HEK293 (cell line): ENCODE results near the gene NAGA.
"Not testable (repeated sequence)": the region's sequence is repeated elsewhere in the genome, so short reads cannot be mapped to it uniquely, and the experiment has no call there.

Source experiments
- CTCF ChIA-PET: fragments of 350-600 bp; formaldehyde crosslinking; extraction: SDS; loops from one replicate; lab custom pipeline; 2021; ENCODE audit warnings: antibody characterized with exemption; lab: Yijun Ruan, JAX
- POLR2A ChIA-PET: fragments of 300-600 bp; formaldehyde crosslinking; extraction: SDS; loops from one replicate; lab custom pipeline; 2020; ENCODE audit warnings: antibody characterized with exemption, inconsistent platforms; lab: Yijun Ruan, JAX
- H3K27ac ChIP-seq: fragments of 200-500 bp; sonication (Bioruptor generic); 2 replicates; pipeline ENCODE4 v1.5.1; 2014; ENCODE audit warnings: low read depth, low read length, control low read depth, inconsistent platforms; ENCODE audit errors: extremely low read depth
- H3K36me3 ChIP-seq, 2 experiments: fragments of 200-500 bp in 1 of 2; sonication (Bioruptor generic) in 1 of 2; 1 replicate in 1 of 2; 2 replicates in 1 of 2; pipeline ENCODE4 v1.5.1; 2014 to 2017; ENCODE audit warnings: inconsistent platforms in 2 of 2, low read length in 2 of 2; ENCODE audit not compliant: control insufficient read depth in 2 of 2, insufficient read depth in 1 of 2
- H3K4me1 ChIP-seq: fragments of 200-500 bp; sonication (Bioruptor generic); 2 replicates; pipeline ENCODE4 v1.5.1; 2014; ENCODE audit warnings: mild to moderate bottlenecking, low read length, inconsistent platforms; ENCODE audit not compliant: control insufficient read depth, insufficient read depth
- H3K4me3 ChIP-seq: 2 replicates; pipeline ENCODE4 v1.5.1; 2011; ENCODE audit warnings: low read depth, mild to moderate bottlenecking, control low read depth, low read length, moderate library complexity
- H3K9me3 ChIP-seq: fragments of 200-500 bp; sonication (Bioruptor generic); 2 replicates; pipeline ENCODE4 v1.5.1; 2014; ENCODE audit warnings: low read depth, low read length, inconsistent platforms; ENCODE audit not compliant: control insufficient read depth, insufficient read depth
- BCL11A ChIP-seq: fragments of 450-650 bp; formaldehyde crosslinking; IDR thresholded peaks from 2 replicates; pipeline ENCODE4 v1.5.1; 2016; ENCODE audit warnings: low read depth, missing biosample characterization, missing genetic modification characterization
- BCL6B ChIP-seq: fragments of 450-650 bp; formaldehyde crosslinking; IDR thresholded peaks from 2 replicates; pipeline ENCODE4 v1.5.1; 2017; ENCODE audit warnings: missing biosample characterization, missing genetic modification characterization
- GLI2 ChIP-seq: fragments of 450-650 bp; formaldehyde crosslinking; IDR thresholded peaks from 2 replicates; pipeline ENCODE4; 2017; ENCODE audit warnings: missing biosample characterization, missing genetic modification characterization, low read depth, borderline replicate concordance
- IKZF3 ChIP-seq: fragments of 450-650 bp; IDR thresholded peaks from 2 replicates; pipeline ENCODE4 v1.5.0; 2018; ENCODE audit warnings: missing biosample characterization, mild to moderate bottlenecking, missing genetic modification characterization, moderate library complexity
- SCRT2 ChIP-seq: fragments of 450-650 bp; formaldehyde crosslinking; IDR thresholded peaks from 2 replicates; pipeline ENCODE4 v1.5.1; 2016; ENCODE audit warnings: missing biosample characterization, missing genetic modification characterization
- TCF7L2 ChIP-seq: IDR thresholded peaks from 2 replicates; pipeline ENCODE4 v1.6.1; 2011; ENCODE audit warnings: low read depth, mild to moderate bottlenecking, inconsistent platforms, low read length, moderate library complexity, borderline replicate concordance
- ZNF112 ChIP-seq: fragments of 450-650 bp; formaldehyde crosslinking; IDR thresholded peaks from 2 replicates; pipeline ENCODE4 v1.5.0; 2017; ENCODE audit warnings: missing biosample characterization, missing genetic modification characterization
- ZNF341 ChIP-seq: fragments of 450-650 bp; formaldehyde crosslinking; IDR thresholded peaks from 2 replicates; pipeline ENCODE4; 2016; ENCODE audit warnings: low read depth, missing biosample characterization, missing genetic modification characterization
- ZNF354C ChIP-seq: fragments of 450-650 bp; formaldehyde crosslinking; IDR thresholded peaks from 2 replicates; pipeline ENCODE4 v1.5.1; 2016; ENCODE audit warnings: missing biosample characterization, missing genetic modification characterization, low read depth, borderline replicate concordance
- ZNF366 ChIP-seq: fragments of 450-650 bp; formaldehyde crosslinking; conservative IDR thresholded peaks from 2 replicates; pipeline ENCODE4 v1.5.1; 2016; ENCODE audit warnings: missing biosample characterization, missing genetic modification characterization
- ZNF530 ChIP-seq: fragments of 450-650 bp; formaldehyde crosslinking; IDR thresholded peaks from 2 replicates; pipeline ENCODE4 v1.5.1; 2016; ENCODE audit warnings: low read depth, missing biosample characterization, missing genetic modification characterization
- ZNF560 ChIP-seq: fragments of 450-650 bp; formaldehyde crosslinking; IDR thresholded peaks from 2 replicates; pipeline ENCODE4 v1.5.1; 2017; ENCODE audit warnings: missing biosample characterization, missing genetic modification characterization, borderline replicate concordance
- ZNF561 ChIP-seq: fragments of 450-650 bp; IDR thresholded peaks from 2 replicates; pipeline ENCODE4 v1.5.1; 2018; ENCODE audit warnings: missing biosample characterization, missing genetic modification characterization, borderline replicate concordance
- ZNF596 ChIP-seq: fragments of 450-650 bp; IDR thresholded peaks from 2 replicates; pipeline ENCODE4 v1.5.0; 2018; ENCODE audit warnings: missing biosample characterization, mild to moderate bottlenecking, missing genetic modification characterization, moderate library complexity
- ZNF76 ChIP-seq: fragments of 450-650 bp; formaldehyde crosslinking; IDR thresholded peaks from 2 replicates; pipeline ENCODE4; 2016; ENCODE audit warnings: low read depth, missing biosample characterization, missing genetic modification characterization, borderline replicate concordance
- ZSCAN16 ChIP-seq: fragments of 450-650 bp; formaldehyde crosslinking; IDR thresholded peaks from 2 replicates; pipeline ENCODE4 v1.5.1; 2016; ENCODE audit warnings: missing biosample characterization, missing genetic modification characterization
- ZSCAN18 ChIP-seq: fragments of 450-650 bp; formaldehyde crosslinking; IDR thresholded peaks from 2 replicates; pipeline ENCODE4 v1.5.1; 2016; ENCODE audit warnings: missing biosample characterization, missing genetic modification characterization

NAGA gene

GRCh38 chr22:42073621-42074041 is 3.0 kb upstream of the NAGA start:
- Histone ChIP-seq H3K4me3 (no peak overlapping the region), H3K9me3 (no peaks in the 10 kb centered on the region), H3K36me3 (peaks cover 4% of the 10 kb centered on the region in 2 experiments; a peak in 2 of 3 replicates), H3K27ac (no peak overlapping the region), H3K4me1 (peaks cover 2% of the 10 kb centered on the region; the same call in 1 of the 2 replicates)
- POLR2A ChIA-PET, result no interaction called here
- TF ChIP-seq ZNF561, result no peak
- no peak for TF ChIP-seq ZNF112 (tag by site-specific recombination)
- no peak for TF ChIP-seq BCL11A (tag by site-specific recombination)
- TF ChIP-seq ZNF341 (tag by site-specific recombination), result no peak
- TF ChIP-seq SCRT2 (tag by site-specific recombination), result no peak
- TF ChIP-seq ZNF76, result no peak
- no peak for TF ChIP-seq TCF7L2
- no peak for TF ChIP-seq ZNF560 (tag by site-specific recombination)
- no peak for TF ChIP-seq ZNF354C
- no peak for TF ChIP-seq IKZF3 (tag by site-specific recombination)
- TF ChIP-seq BCL6B (tag by site-specific recombination), result no peak
- TF ChIP-seq ZNF366 (tag by site-specific recombination), result no peak
- TF ChIP-seq ZSCAN18 (tag by site-specific recombination), result no peak
- no peak for TF ChIP-seq ZNF530 (tag by site-specific recombination)
- TF ChIP-seq ZNF596 (tag by site-specific recombination), result no peak
- TF ChIP-seq ZSCAN16 (tag by site-specific recombination), result no peak
- TF ChIP-seq, all 188 proteins: peak for 0
- CTCF ChIA-PET, result interaction anchor here (0.7 kb wide), 1 partner anchor 284 kb away, joined by 3 read pairs; no protein-coding TSS in a partner anchor

- POLR2A ChIA-PET, result no interaction called here
- Histone ChIP-seq H3K4me1 (peaks cover 2% of the 10 kb centered on the region; the same call in 1 of the 2 replicates), H3K27ac (no peak overlapping the region), H3K36me3 (peaks cover 4 to 13% of the 10 kb centered on the region in 2 experiments; a peak in 2 of 3 replicates), H3K9me3 (no peaks in the 10 kb centered on the region), H3K4me3 (no peak overlapping the region)
- TF ChIP-seq GLI2 (tag by site-specific recombination), result no peak
- TF ChIP-seq ZNF341 (tag by site-specific recombination), result peak; percentile 55
- CTCF ChIA-PET, result no interaction called here
These were observed 2.2 kb upstream of the NAGA start for GRCh38 chr22:42072606-42073330.

- H3K36me3 ChIP-seq, result peaks cover 4 to 25% of the 10 kb centered on the region in 2 experiments; a peak in 2 of 3 replicates
- not testable (repeated sequence) for H3K9me3 ChIP-seq, H3K4me1 ChIP-seq, H3K27ac ChIP-seq, H3K4me3 ChIP-seq
- POLR2A ChIA-PET, result interaction anchor here (0.5 to 2.2 kb wide), 5 partner anchors 8 to 533 kb away, joined by 3 to 19 read pairs (median 4); partner anchors contain the start of genes NDUFA6 and SMDT1
- CTCF ChIA-PET, result interaction anchor here (0.6 to 0.7 kb wide), 2 partner anchors 21 to 243 kb away, joined by 5 to 6 read pairs; no protein-coding TSS in a partner anchor
These were observed 896 bp upstream of the NAGA start for GRCh38 chr22:42071508-42071907.
